ENCODE results near the gene CAMTA1.

The CAMTA1 gene

DNA sequence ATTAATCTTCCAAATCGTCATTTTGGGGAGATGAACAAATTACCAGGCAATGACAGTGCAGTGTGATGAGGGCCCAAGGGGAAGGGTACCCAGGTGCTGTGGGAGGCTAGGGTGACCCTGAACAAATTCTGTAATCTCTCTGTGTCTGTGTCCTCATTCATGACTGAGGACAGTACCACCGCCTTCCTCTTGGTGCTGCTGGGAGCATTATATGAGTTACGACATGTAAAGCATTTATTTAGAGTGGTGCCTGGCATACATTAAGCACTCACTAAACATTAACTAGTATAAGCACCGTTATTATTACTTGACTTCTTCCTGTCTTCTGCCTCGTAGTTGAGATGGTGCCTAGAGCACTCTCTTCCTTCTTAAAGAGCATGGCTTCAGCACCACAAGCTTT is 517.6 kb downstream of the CAMTA1 start:
- no peak overlapping the region for H3K4me3 ChIP-seq (ENCODE audit: low read depth in 1 of 5, low read length in 5 of 5)
- H3K27me3 ChIP-seq (ENCODE audit: control insufficient read depth in 5 of 5, insufficient read depth in 4 of 5, low read length in 5 of 5): peaks cover 0 to 3% (median 0%) of the 10 kb centered on the region in 5 donors
- peaks cover 0 to 15% (median 0%) of the 10 kb centered on the region in 5 donors for H3K9me3 ChIP-seq (ENCODE audit: control insufficient read depth in 5 of 5, low read length in 5 of 5)
- no peak overlapping the region for H3K27ac ChIP-seq (ENCODE audit: low read depth, low read length)
- peaks cover 3 to 25% (median 17%) of the 10 kb centered on the region in 5 donors for H3K4me1 ChIP-seq (ENCODE audit: control insufficient read depth in 5 of 5, insufficient read depth in 5 of 5, low read length in 5 of 5)
- H3K36me3 ChIP-seq (ENCODE audit: control insufficient read depth in 5 of 5, insufficient read depth in 5 of 5, low read length in 5 of 5): no peaks in the 10 kb centered on the region
- H3K9ac ChIP-seq (ENCODE audit: low read length in 5 of 5): no peak overlapping the region

GRCh38 chr1:7303554-7304317 is 518.5 kb downstream of the CAMTA1 start:
- no peaks in the 10 kb centered on the region for H3K36me3 ChIP-seq (ENCODE audit: control insufficient read depth in 5 of 5, insufficient read depth in 5 of 5, low read length in 5 of 5)
- H3K4me3 ChIP-seq (ENCODE audit: low read depth in 1 of 5, low read length in 5 of 5): no peak overlapping the region
- H3K4me1 ChIP-seq (ENCODE audit: control insufficient read depth in 5 of 5, insufficient read depth in 5 of 5, low read length in 5 of 5): peaks cover 3 to 20% (median 12%) of the 10 kb centered on the region in 5 donors
- H3K9me3 ChIP-seq (ENCODE audit: control insufficient read depth in 5 of 5, low read length in 5 of 5): peaks cover 0 to 19% (median 5%) of the 10 kb centered on the region in 5 donors
- no peak overlapping the region for H3K9ac ChIP-seq (ENCODE audit: low read length in 5 of 5)
- no peak overlapping the region for H3K27ac ChIP-seq (ENCODE audit: low read depth, low read length)
- peaks cover 0 to 3% (median 0%) of the 10 kb centered on the region in 5 donors for H3K27me3 ChIP-seq (ENCODE audit: control insufficient read depth in 5 of 5, insufficient read depth in 4 of 5, low read length in 5 of 5)

GRCh38 chr1:7313081-7313546 is 527.9 kb downstream of the CAMTA1 start:
- no peaks in the 10 kb centered on the region for H3K36me3 ChIP-seq (ENCODE audit: control insufficient read depth in 5 of 5, insufficient read depth in 5 of 5, low read length in 5 of 5)
- no peaks in the 10 kb centered on the region for H3K4me1 ChIP-seq (ENCODE audit: control insufficient read depth in 5 of 5, insufficient read depth in 5 of 5, low read length in 5 of 5)
- peaks cover 0 to 3% (median 0%) of the 10 kb centered on the region in 5 donors for H3K27me3 ChIP-seq (ENCODE audit: control insufficient read depth in 5 of 5, insufficient read depth in 4 of 5, low read length in 5 of 5)
- H3K9me3 ChIP-seq (ENCODE audit: control insufficient read depth in 5 of 5, low read length in 5 of 5): peaks cover 0 to 5% (median 2%) of the 10 kb centered on the region in 5 donors
- no peak overlapping the region for H3K9ac ChIP-seq (ENCODE audit: low read length in 5 of 5)
- H3K4me3 ChIP-seq (ENCODE audit: low read depth in 1 of 5, low read length in 5 of 5): no peak overlapping the region
- H3K27ac ChIP-seq (ENCODE audit: low read depth, low read length): no peak overlapping the region

GRCh38 chr1:7313826-7314225 is 528.6 kb downstream of the CAMTA1 start:
- Histone ChIP-seq H3K9ac (ENCODE audit: low read length in 5 of 5) (no peak overlapping the region), H3K9me3 (ENCODE audit: control insufficient read depth in 5 of 5, low read length in 5 of 5) (peaks cover 0 to 2% (median 0%) of the 10 kb centered on the region in 5 donors), H3K27ac (ENCODE audit: low read depth, low read length) (no peak overlapping the region), H3K4me3 (ENCODE audit: low read depth in 1 of 5, low read length in 5 of 5) (no peak overlapping the region), H3K36me3 (ENCODE audit: control insufficient read depth in 5 of 5, insufficient read depth in 5 of 5, low read length in 5 of 5) (no peaks in the 10 kb centered on the region), H3K4me1 (ENCODE audit: control insufficient read depth in 5 of 5, insufficient read depth in 5 of 5, low read length in 5 of 5) (no peaks in the 10 kb centered on the region), H3K27me3 (ENCODE audit: control insufficient read depth in 5 of 5, insufficient read depth in 4 of 5, low read length in 5 of 5) (peaks cover 0 to 3% (median 0%) of the 10 kb centered on the region in 5 donors)

DNA sequence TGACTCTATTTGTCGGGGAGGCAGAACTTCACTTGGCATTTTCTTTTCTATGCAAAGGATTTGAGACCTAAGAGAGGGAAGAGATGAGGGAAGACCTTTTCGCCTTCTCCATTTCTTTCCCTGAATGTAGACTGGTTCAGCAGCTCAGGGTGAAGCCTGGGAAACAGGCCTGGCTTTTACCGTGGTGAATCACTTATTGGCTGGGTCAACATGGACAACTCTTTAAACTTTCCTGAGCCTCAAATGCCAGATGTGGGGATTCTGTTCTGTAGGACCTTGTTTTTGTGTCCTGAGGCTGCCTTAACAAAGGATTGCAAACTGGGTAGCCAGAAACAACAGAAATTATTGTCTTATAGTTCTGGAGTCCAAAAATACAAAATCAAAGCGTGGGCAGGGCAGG is 530.1 kb downstream of the CAMTA1 start:
- Histone ChIP-seq H3K4me1 (ENCODE audit: control insufficient read depth in 5 of 5, insufficient read depth in 5 of 5, low read length in 5 of 5) (no peaks in the 10 kb centered on the region), H3K36me3 (ENCODE audit: control insufficient read depth in 5 of 5, insufficient read depth in 5 of 5, low read length in 5 of 5) (no peaks in the 10 kb centered on the region), H3K9ac (ENCODE audit: low read length in 5 of 5) (no peak overlapping the region), H3K27me3 (ENCODE audit: control insufficient read depth in 5 of 5, insufficient read depth in 4 of 5, low read length in 5 of 5) (peaks cover 0 to 3% (median 0%) of the 10 kb centered on the region in 5 donors), H3K9me3 (ENCODE audit: control insufficient read depth in 5 of 5, low read length in 5 of 5) (no peaks in the 10 kb centered on the region), H3K27ac (ENCODE audit: low read depth, low read length) (no peak overlapping the region), H3K4me3 (ENCODE audit: low read depth in 1 of 5, low read length in 5 of 5) (no peak overlapping the region)

GRCh38 chr1:7315946-7316345 is 530.7 kb downstream of the CAMTA1 start:
- H3K9me3 ChIP-seq (ENCODE audit: control insufficient read depth in 5 of 5, low read length in 5 of 5): no peaks in the 10 kb centered on the region
- H3K27me3 ChIP-seq (ENCODE audit: control insufficient read depth in 5 of 5, insufficient read depth in 4 of 5, low read length in 5 of 5): peaks cover 0 to 3% (median 0%) of the 10 kb centered on the region in 5 donors
- no peak overlapping the region for H3K9ac ChIP-seq (ENCODE audit: low read length in 5 of 5)
- H3K36me3 ChIP-seq (ENCODE audit: control insufficient read depth in 5 of 5, insufficient read depth in 5 of 5, low read length in 5 of 5): no peaks in the 10 kb centered on the region
- H3K4me3 ChIP-seq (ENCODE audit: low read depth in 1 of 5, low read length in 5 of 5): no peak overlapping the region
- no peaks in the 10 kb centered on the region for H3K4me1 ChIP-seq (ENCODE audit: control insufficient read depth in 5 of 5, insufficient read depth in 5 of 5, low read length in 5 of 5)
- no peak overlapping the region for H3K27ac ChIP-seq (ENCODE audit: low read depth, low read length)

GRCh38 chr1:7317888-7318287 is 532.6 kb downstream of the CAMTA1 start:
- H3K27ac ChIP-seq (ENCODE audit: low read depth, low read length): no peak overlapping the region
- H3K4me3 ChIP-seq (ENCODE audit: low read depth in 1 of 5, low read length in 5 of 5): no peak overlapping the region
- H3K36me3 ChIP-seq (ENCODE audit: control insufficient read depth in 5 of 5, insufficient read depth in 5 of 5, low read length in 5 of 5): no peaks in the 10 kb centered on the region
- no peaks in the 10 kb centered on the region for H3K4me1 ChIP-seq (ENCODE audit: control insufficient read depth in 5 of 5, insufficient read depth in 5 of 5, low read length in 5 of 5)
- H3K9me3 ChIP-seq (ENCODE audit: control insufficient read depth in 5 of 5, low read length in 5 of 5): no peaks in the 10 kb centered on the region
- H3K9ac ChIP-seq (ENCODE audit: low read length in 5 of 5): no peak overlapping the region
- H3K27me3 ChIP-seq (ENCODE audit: control insufficient read depth in 5 of 5, insufficient read depth in 4 of 5, low read length in 5 of 5): peaks cover 0 to 3% (median 0%) of the 10 kb centered on the region in 5 donors

GRCh38 chr1:7319196-7319595 is 533.9 kb downstream of the CAMTA1 start:
- Histone ChIP-seq H3K9me3 (ENCODE audit: control insufficient read depth in 5 of 5, low read length in 5 of 5) (no peaks in the 10 kb centered on the region), H3K36me3 (ENCODE audit: control insufficient read depth in 5 of 5, insufficient read depth in 5 of 5, low read length in 5 of 5) (no peaks in the 10 kb centered on the region), H3K27ac (ENCODE audit: low read depth, low read length) (no peak overlapping the region), H3K9ac (ENCODE audit: low read length in 5 of 5) (no peak overlapping the region), H3K27me3 (ENCODE audit: control insufficient read depth in 5 of 5, insufficient read depth in 4 of 5, low read length in 5 of 5) (peaks cover 0 to under 1% (median 0%) of the 10 kb centered on the region in 5 donors), H3K4me3 (ENCODE audit: low read depth in 1 of 5, low read length in 5 of 5) (no peak overlapping the region), H3K4me1 (ENCODE audit: control insufficient read depth in 5 of 5, insufficient read depth in 5 of 5, low read length in 5 of 5) (no peaks in the 10 kb centered on the region)

DNA sequence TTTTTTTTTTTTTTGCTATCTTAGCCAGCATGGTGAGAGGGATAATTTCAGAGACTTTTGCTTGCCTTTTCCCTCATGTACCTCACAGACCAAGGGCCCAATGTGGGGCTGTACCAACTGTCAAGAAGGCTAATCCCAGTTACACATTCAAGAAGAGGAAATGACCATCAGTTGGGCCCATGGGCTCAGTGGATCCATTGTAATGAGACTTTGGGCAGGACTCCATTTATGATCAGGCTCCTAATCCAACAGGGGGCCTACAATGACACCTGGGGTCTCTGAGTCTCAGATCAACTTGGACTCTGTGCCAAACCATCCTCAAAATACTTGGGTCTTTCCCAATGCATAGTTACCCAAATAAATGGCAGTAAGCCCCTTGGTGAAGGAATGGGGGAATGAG is 535.4 kb downstream of the CAMTA1 start:
- Histone ChIP-seq H3K27me3 (ENCODE audit: control insufficient read depth in 5 of 5, insufficient read depth in 4 of 5, low read length in 5 of 5) (no peaks in the 10 kb centered on the region), H3K27ac (ENCODE audit: low read depth, low read length) (no peak overlapping the region), H3K9me3 (ENCODE audit: control insufficient read depth in 5 of 5, low read length in 5 of 5) (no peaks in the 10 kb centered on the region), H3K36me3 (ENCODE audit: control insufficient read depth in 5 of 5, insufficient read depth in 5 of 5, low read length in 5 of 5) (no peaks in the 10 kb centered on the region), H3K9ac (ENCODE audit: low read length in 5 of 5) (no peak overlapping the region), H3K4me3 (ENCODE audit: low read depth in 1 of 5, low read length in 5 of 5) (no peak overlapping the region), H3K4me1 (ENCODE audit: control insufficient read depth in 5 of 5, insufficient read depth in 5 of 5, low read length in 5 of 5) (no peaks in the 10 kb centered on the region)

DNA sequence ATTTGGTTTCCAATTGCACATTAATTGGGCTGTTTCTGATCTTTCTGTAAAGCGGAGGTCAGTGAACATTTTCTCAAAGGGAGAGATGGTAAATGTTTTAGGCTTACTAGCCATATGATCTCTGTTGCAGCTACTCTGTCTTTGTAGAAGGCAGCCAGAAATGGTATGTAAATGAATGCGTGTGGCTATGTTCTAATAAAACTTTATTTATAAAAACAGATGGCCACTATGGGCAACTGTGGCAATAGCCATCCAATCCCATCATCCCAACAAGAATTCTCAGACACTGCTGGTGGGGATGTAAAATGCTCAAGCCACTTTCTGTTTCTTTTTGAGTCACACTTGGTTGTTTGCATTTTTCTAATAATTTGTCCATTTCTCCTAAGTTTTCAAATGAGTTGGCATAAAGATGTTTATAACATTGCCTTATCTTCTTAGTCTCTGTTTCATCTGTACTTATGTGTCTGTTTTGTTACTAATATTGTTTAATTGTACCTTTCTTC is 537.1 kb downstream of the CAMTA1 start:
- Histone ChIP-seq H3K36me3 (ENCODE audit: control insufficient read depth in 5 of 5, insufficient read depth in 5 of 5, low read length in 5 of 5) (no peaks in the 10 kb centered on the region), H3K9me3 (ENCODE audit: control insufficient read depth in 5 of 5, low read length in 5 of 5) (peaks cover 0 to under 1% (median 0%) of the 10 kb centered on the region in 5 donors), H3K9ac (ENCODE audit: low read length in 5 of 5) (no peak overlapping the region), H3K27me3 (ENCODE audit: control insufficient read depth in 5 of 5, insufficient read depth in 4 of 5, low read length in 5 of 5) (no peaks in the 10 kb centered on the region), H3K4me3 (ENCODE audit: low read depth in 1 of 5, low read length in 5 of 5) (no peak overlapping the region), H3K4me1 (ENCODE audit: control insufficient read depth in 5 of 5, insufficient read depth in 5 of 5, low read length in 5 of 5) (no peaks in the 10 kb centered on the region), H3K27ac (ENCODE audit: low read depth, low read length) (no peak overlapping the region)

Data from subcutaneous abdominal adipose tissue (tissue), 5 donors.